CD4-positive, alpha-beta T cell treated with Interleukin-6 at 100 ng/mL for 8 hours (primary cell): ENCODE measurements around the gene SLC35A2.

Source experiments
- DNase-seq: peaks from one replicate; pipeline ENCODE4 v3.0.0-alpha.2; 2020; ENCODE audit warnings: mixed read lengths, low spot score

The SLC35A2 gene

GRCh38 chrX:48911412-48912182 is at the start of gene SLC35A2:
SLC35A2 (minus strand) TSS chrX:48911646; CDS start chrX:48911636, 10 bp downstream.
- DNase-seq: peak; percentile 83

DNA sequence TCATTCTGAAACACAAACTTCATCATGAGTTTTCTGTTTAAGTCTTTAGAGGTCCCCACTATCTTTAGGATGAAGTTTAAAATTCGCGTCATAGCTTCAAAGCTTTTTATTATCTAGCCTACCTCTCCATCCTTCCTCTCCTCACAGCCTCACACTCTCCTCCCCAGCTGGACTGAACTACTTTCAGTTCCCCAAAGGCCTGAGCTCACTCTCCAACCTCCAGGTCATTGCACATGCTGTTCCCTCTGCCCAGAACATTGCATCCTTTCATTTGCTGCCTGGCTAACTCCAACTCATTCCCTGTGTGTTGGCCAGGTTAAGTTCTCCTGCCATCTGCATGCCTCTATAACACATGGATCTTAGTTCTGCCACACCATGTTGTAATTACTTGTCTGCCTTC is 48.8 kb upstream of the SLC35A2 start:
- DNase-seq: no peak

GRCh38 chrX:48958635-48959094 is 47.2 kb upstream of the SLC35A2 start:
- no peak for DNase-seq

DNA sequence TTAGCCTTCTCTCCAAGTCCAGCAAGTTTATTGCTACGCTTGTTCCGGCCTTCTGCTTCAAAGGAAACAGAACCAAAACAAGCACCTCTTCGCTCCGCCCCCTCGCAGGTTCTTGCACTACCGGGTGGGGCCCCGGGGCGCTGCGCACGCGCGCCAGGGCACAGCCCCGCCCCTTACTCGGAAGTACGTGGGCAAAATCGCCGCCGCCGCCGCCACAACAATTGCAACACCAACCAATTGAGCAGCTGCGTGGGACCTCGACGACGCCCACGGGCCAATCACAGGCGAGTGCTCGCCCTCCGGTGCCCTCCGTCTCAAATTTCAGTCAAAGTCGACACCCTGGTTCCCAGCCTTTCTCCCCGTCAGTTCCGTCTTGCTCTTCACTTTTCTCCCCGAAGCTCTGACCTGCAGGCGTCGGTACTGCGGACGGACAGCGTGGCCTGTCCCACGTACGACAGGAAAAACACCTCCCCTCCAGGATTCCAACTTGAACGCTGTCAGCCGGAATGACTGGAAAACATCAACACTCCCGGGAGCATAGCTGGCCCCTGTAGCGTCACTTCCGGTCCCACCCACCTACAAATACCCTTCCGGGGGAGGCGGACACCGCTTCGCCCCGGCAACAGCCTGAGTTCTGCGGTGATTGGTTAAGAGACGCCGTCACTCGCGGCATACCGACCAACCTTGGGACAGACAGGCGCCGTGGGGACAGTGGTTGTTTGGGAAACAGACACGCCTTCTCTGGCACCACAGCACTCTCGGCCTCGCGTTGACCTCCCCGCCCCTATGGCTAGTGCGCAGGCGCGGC is 46.6 kb upstream of the SLC35A2 start:
- peak; percentile 95 for DNase-seq

GRCh38 chrX:48957477-48957826 is 46.0 kb upstream of the SLC35A2 start, which contains the start of gene OTUD5:
OTUD5 (minus strand) TSS chrX:48957607; CDS start chrX:48957570, 37 bp downstream.
- DNase-seq: peak; percentile 70

- DNase-seq: peak; percentile 27
Observed at GRCh38 chrX:48956728-48957414, 45.4 kb upstream of the SLC35A2 start.

GRCh38 chrX:48948589-48948988 is 37.1 kb upstream of the SLC35A2 start:
- no peak for DNase-seq

DNA sequence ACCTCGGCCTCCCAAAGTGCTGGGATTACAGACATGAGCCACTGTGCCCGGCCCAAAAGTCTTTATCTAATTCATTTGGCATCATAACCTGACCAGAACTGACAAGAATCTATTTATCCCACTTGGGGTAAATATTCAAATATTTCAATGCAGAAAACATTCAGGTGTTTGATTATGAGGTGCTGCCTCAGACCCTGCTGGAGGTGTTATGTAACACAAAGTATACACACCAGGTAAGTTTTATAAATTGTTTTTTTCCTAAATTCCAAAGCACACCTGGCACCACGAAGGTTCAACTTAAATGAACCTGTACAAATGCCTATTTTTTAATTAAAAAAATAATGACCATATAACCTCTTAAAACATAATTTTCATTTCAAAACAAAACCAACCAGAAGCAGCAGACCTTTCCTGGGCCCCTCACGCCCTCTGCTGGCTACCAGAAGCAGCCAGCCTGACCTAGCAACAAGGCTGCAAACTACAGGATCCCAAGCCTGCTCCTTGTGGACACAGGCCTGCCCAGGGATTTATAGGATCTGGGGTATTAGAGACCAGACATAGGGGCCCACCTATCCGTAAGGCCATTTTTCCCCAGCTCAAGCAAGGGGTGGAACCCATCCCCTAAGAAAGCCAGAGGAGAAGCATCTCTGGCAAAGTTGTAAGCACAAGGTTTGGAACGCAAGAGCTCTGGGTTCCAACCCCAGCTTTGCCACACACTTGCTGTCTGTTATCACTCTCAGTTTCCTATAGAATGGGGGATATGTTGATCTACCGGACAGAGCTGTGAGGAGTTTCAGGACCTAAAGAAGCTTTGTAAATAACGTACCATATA is 34.3 kb upstream of the SLC35A2 start:
- peak; percentile 57 for DNase-seq

DNA sequence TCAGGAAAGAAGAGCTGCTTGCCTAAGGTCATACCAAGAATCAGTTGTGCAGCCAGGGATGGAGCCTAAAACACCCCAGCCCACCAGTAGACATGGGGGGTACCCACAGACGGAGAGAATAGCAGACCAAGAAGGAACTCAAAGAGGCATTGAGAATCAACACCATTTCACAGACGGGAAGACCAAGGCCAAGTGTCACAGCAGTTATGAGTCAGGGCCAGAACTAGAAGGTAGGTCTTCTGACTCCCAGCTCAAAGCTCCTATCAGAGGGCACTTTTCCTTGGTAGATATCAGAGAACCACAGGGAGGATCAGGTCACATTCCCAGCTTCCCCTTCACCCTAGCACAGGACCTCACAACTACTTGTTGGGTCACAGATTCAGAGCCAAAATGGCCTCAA is 31.4 kb upstream of the SLC35A2 start:
- DNase-seq: no peak

- no peak for DNase-seq
Observed at GRCh38 chrX:48940404-48940955, 29.0 kb upstream of the SLC35A2 start.

DNA sequence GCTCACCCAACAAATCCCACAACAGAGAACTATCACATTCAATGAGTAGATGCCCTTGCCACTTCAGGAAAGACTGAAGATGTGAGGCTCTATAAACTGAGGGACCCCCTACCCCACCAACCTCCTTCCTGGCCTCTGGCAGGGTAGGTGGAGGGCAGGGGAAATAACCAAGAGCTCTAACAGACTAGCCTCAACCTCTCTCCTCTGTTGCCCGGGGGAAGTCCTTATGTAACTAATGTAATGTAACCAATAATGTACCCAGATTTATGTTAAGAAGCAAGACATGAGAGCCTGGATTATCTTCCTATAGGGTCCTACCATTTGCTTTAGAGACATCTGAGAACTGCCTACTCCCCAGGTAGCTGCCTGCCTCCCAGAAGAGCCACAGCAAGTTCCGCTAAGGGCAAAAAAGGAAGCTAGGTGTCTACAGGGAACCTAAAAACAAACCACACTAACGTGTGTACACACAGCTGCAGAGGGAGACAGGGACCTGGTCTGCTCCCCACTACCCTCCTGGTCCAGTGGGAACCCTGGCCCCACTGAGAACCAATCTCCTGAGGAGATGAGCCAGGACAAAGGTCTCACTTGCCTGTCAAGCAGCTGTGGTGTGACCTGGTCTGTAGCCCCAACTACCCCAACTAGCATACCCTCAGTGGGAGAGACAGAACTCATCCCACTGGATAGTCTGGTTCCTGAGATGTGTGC is 28.2 kb upstream of the SLC35A2 start:
- DNase-seq: peak; percentile 55

GRCh38 chrX:48938721-48939425 is 27.4 kb upstream of the SLC35A2 start:
- peak; percentile 85 for DNase-seq

- peak; percentile 94 for DNase-seq
Observed at GRCh38 chrX:48937054-48937907, 25.8 kb upstream of the SLC35A2 start.

DNA sequence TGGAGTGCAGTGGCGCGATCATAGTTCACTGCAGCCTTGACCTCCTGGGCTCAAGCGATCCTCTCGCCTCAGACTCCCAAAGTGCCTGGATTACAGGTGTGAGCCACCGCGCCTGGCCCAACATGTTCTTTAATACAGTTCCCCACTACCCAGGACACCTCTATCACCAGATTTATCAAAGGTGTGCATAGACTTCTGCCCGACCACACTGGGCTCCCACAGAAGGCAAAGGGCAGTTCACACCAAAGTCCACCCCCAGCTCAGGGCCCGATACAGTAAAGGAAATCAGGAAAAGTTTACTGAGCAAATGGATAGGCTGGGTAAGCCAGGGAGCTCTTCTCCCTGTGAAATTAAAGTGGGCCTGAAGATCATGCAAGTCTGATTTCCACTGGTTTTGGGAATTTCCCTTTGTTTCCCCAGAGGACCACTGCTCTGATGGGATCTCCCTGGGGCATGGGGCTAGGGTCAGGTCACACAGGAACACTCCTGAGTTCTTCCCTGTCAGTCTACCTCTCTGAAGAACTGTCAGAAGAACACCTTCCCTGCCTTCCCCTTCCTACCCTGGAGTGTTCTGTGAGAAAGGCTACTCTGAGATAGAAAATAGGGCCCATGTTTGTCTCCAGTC is 25.1 kb upstream of the SLC35A2 start:
- no peak for DNase-seq

DNA sequence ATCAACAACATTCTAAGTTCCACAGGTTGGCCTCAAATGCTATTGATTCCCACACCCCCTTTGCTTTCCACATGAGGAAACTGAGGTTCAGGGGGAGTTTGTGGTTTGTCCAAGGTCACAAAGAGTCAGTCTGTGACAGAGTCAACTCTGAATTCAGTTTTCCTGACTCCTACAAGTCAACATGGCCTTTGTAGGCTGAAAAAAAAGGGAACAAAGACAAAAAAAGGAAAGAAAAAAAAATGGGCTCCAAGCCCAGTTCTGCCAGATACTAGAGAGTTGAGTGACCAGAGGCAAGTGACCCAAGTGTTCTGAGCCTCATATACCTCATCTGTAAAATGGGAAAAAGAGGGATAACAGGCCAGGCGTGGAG is 23.8 kb upstream of the SLC35A2 start:
- no peak for DNase-seq

GRCh38 chrX:48934581-48935300 is 23.3 kb upstream of the SLC35A2 start:
- DNase-seq: peak; percentile 72

DNA sequence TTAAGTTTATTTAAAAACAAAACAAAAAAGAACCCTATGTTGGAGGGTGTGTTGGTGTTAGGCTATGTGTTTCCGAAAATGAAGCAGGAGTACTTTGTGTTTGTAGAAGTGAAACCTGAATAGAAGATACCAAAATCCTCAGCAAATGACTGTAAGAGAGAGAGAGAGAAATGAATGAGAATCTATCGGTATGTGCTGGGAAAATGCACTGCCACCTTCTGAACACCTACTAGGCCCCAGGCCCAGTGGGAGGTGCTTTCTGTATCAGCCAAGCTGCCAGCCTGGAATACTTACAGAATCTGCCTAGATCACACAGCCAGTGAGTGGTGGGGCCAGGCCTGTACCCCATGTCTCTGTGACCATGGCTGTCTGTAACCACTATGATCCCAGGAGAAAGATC is 22.3 kb upstream of the SLC35A2 start:
- DNase-seq: no peak
